ENCODE measurements around the gene ULBP1.
A peak's percentile ranks its signal among the peaks of the same experiment; 100 is the strongest.
"Not testable (repeated sequence)": the region's sequence is repeated elsewhere in the genome, so short reads cannot be mapped to it uniquely, and the experiment has no call there.

Gene ULBP1

GRCh38 chr6:149963462-149964307 lies at the start of gene ULBP1:
TSS of gene ULBP1 (plus strand) at chr6:149963943. CDS start at chr6:149964050, 107 bp downstream.
- DNase-seq = peak; percentile 84 to 90

GRCh38 chr6:149915970-149916865 lies 47.5 kb upstream of the ULBP1 start:
- no peak for DNase-seq

- DNase-seq = no peak
Observed at GRCh38 chr6:149917679-149918078, 46.1 kb upstream of the ULBP1 start.

GRCh38 chr6:149918151-149918905 lies 45.4 kb upstream of the ULBP1 start:
- DNase-seq = no peak

GRCh38 chr6:149919126-149919833 lies 44.5 kb upstream of the ULBP1 start:
- DNase-seq = not testable (repeated sequence)

GRCh38 chr6:149919834-149920225 lies 43.9 kb upstream of the ULBP1 start:
- no peak for DNase-seq

- DNase-seq = no peak
Observed at GRCh38 chr6:149921361-149921760, 42.4 kb upstream of the ULBP1 start.

GRCh38 chr6:149922091-149922490 lies 41.7 kb upstream of the ULBP1 start:
- DNase-seq = not testable (repeated sequence)

- peak; percentile 83 for DNase-seq
Observed at GRCh38 chr6:149922642-149923326, 41.0 kb upstream of the ULBP1 start, which contains the start of gene RAET1G. TSS of gene RAET1G (minus strand) at chr6:149923121. CDS start at chr6:149923010, 111 bp downstream.

GRCh38 chr6:149923327-149923986 lies 40.3 kb upstream of the ULBP1 start:
- no peak for DNase-seq

GRCh38 chr6:149924206-149924932 lies 39.4 kb upstream of the ULBP1 start:
- no peak for DNase-seq

GRCh38 chr6:149924933-149925252 lies 38.9 kb upstream of the ULBP1 start:
- DNase-seq = no peak

- DNase-seq = no peak
Observed at GRCh38 chr6:149925253-149925973, 38.3 kb upstream of the ULBP1 start.

- DNase-seq = peak; percentile 83 to 90
Observed at GRCh38 chr6:149925974-149926777, 37.6 kb upstream of the ULBP1 start.

GRCh38 chr6:149927025-149927424 lies 36.7 kb upstream of the ULBP1 start:
- DNase-seq = not testable (repeated sequence)

- DNase-seq = no peak
Observed at GRCh38 chr6:149929422-149929821, 34.3 kb upstream of the ULBP1 start.

- no peak for DNase-seq
Observed at GRCh38 chr6:149931501-149931900, 32.2 kb upstream of the ULBP1 start.

- DNase-seq = no peak
Observed at GRCh38 chr6:149933036-149933435, 30.7 kb upstream of the ULBP1 start.

GRCh38 chr6:149933461-149933860 lies 30.3 kb upstream of the ULBP1 start:
- no peak for DNase-seq

Measured in stimulated activated CD4-positive, alpha-beta T cell treated with anti-CD3 and anti-CD28 coated beads, Interleukin-2, amount 100 ng/mL, for 24 hours (primary cell).